Suprapubic skin (tissue), 4 donors: ENCODE measurements around the gene APOB. TPM values are rescaled to one million over a fixed set of nuclear protein-coding genes. Genes with fewer than 3 reads are reported as not detected.

ENCODE experiments used
- DNase-seq, 2 donors: peaks; one replicate each; pipeline ENCODE4 v3.0.0-alpha.2; 2019; ENCODE audit warnings: low spot score in 2 of 2
- H3K27ac ChIP-seq: fragments of 200-600 bp; sonication (generic); one replicate; pipeline ENCODE4 v1.5.1; 2019
- H3K27me3 ChIP-seq: fragments of 200-600 bp; sonication (generic); one replicate; pipeline ENCODE4 v1.5.1; 2019
- H3K36me3 ChIP-seq: fragments of 200-600 bp; sonication (generic); one replicate; pipeline ENCODE4 v1.5.1; 2019
- H3K4me1 ChIP-seq: fragments of 200-600 bp; sonication (generic); one replicate; pipeline ENCODE4 v1.5.1; 2019
- H3K4me3 ChIP-seq: fragments of 200-600 bp; sonication (generic); one replicate; pipeline ENCODE4 v1.5.1; 2019; ENCODE audit warnings: mild to moderate bottlenecking
- H3K9me3 ChIP-seq: fragments of 200-600 bp; sonication (generic); one replicate; pipeline ENCODE4 v1.5.1; 2019
- CTCF ChIP-seq, 2 donors: fragments of 200-600 bp in 1 of 2; fragments of 450-650 bp in 1 of 2; sonication (generic) in 1 of 2; IDR thresholded peaks; one replicate each; pipeline ENCODE4 v1.5.1; 2016 to 2019; ENCODE audit warnings: antibody characterized with exemption in 2 of 2, mild to moderate bottlenecking in 1 of 2, moderate library complexity in 1 of 2
- EP300 ChIP-seq: sonication (generic); formaldehyde crosslinking; IDR thresholded peaks from one replicate; pipeline ENCODE4 v1.6.1; 2017; ENCODE audit warnings: antibody characterized with exemption
- POLR2A ChIP-seq, 2 donors: fragments of 450-650 bp; IDR thresholded peaks; one replicate each; pipeline ENCODE4 v1.6.1; 2017; ENCODE audit warnings: antibody characterized with exemption in 2 of 2, mild to moderate bottlenecking in 2 of 2, moderate library complexity in 2 of 2
- POLR2AphosphoS5 ChIP-seq, 3 donors: sonication (generic); formaldehyde crosslinking; IDR thresholded peaks; one replicate each; pipeline ENCODE4 v1.6.1; 2017; ENCODE audit warnings: antibody characterized with exemption in 3 of 3
- WGBS: methylation state at CpG from one replicate; pipeline ENCODE4 v1.1.5; 2018; 5-methylcytosine and 5-hydroxymethylcytosine counted together
- total RNA-seq, 4 donors: library from RNA; depleted of rRNA; stranded (reverse); fragments of >200 nt; gene quantifications; one replicate each; pipeline ENCODE4 v1.1.0, GENCODE V29; 2016

Gene APOB, protein sequence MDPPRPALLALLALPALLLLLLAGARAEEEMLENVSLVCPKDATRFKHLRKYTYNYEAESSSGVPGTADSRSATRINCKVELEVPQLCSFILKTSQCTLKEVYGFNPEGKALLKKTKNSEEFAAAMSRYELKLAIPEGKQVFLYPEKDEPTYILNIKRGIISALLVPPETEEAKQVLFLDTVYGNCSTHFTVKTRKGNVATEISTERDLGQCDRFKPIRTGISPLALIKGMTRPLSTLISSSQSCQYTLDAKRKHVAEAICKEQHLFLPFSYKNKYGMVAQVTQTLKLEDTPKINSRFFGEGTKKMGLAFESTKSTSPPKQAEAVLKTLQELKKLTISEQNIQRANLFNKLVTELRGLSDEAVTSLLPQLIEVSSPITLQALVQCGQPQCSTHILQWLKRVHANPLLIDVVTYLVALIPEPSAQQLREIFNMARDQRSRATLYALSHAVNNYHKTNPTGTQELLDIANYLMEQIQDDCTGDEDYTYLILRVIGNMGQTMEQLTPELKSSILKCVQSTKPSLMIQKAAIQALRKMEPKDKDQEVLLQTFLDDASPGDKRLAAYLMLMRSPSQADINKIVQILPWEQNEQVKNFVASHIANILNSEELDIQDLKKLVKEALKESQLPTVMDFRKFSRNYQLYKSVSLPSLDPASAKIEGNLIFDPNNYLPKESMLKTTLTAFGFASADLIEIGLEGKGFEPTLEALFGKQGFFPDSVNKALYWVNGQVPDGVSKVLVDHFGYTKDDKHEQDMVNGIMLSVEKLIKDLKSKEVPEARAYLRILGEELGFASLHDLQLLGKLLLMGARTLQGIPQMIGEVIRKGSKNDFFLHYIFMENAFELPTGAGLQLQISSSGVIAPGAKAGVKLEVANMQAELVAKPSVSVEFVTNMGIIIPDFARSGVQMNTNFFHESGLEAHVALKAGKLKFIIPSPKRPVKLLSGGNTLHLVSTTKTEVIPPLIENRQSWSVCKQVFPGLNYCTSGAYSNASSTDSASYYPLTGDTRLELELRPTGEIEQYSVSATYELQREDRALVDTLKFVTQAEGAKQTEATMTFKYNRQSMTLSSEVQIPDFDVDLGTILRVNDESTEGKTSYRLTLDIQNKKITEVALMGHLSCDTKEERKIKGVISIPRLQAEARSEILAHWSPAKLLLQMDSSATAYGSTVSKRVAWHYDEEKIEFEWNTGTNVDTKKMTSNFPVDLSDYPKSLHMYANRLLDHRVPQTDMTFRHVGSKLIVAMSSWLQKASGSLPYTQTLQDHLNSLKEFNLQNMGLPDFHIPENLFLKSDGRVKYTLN (N-terminal part only)
- 1 to 10 TPM in 3 of 4 donors, under 1 TPM in 1; 0.55 to 5.6 (median 3.4) TPM for total RNA-seq

- Histone ChIP-seq H3K27ac (no peak within 1 kb of the TSS), H3K27me3 (peaks cover 36% of the 10 kb centered on the region), H3K9me3 (no peaks in the 10 kb centered on the region), H3K36me3 (no peaks in the 10 kb centered on the region), H3K4me1 (peaks cover 14% of the 10 kb centered on the region), H3K4me3 (peak within 1 kb of the TSS; percentile 4)
- WGBS: 59% methylated on average over 9 of the region's 51 CpGs
- TF ChIP-seq EP300: no peak
- no peak for TF ChIP-seq POLR2AphosphoS5 (IDR thresholded peaks at IDR 0.05)
- no peak for TF ChIP-seq CTCF (IDR thresholded peaks at IDR 0.05)
- TF ChIP-seq POLR2A (IDR thresholded peaks at IDR 0.05): no peak
- no peak for DNase-seq
These were observed at the start of gene APOB for GRCh38 chr2:21043744-21044532. APOB (minus strand) TSS chr2:21044073; CDS start chr2:21043945, 128 bp downstream.

GRCh38 chr2:21092308-21092869, 48.5 kb upstream of the APOB start:
- H3K27ac ChIP-seq: no peak overlapping the region
- no peak for TF ChIP-seq CTCF (IDR thresholded peaks at IDR 0.05)
- no peak for TF ChIP-seq POLR2AphosphoS5 (IDR thresholded peaks at IDR 0.05)
- TF ChIP-seq EP300: no peak
- TF ChIP-seq POLR2A (IDR thresholded peaks at IDR 0.05): no peak
- WGBS: 49% methylated on average over 3 of the region's 3 CpGs
- H3K27me3 ChIP-seq: peaks cover 3% of the 10 kb centered on the region
- H3K9me3 ChIP-seq: no peaks in the 10 kb centered on the region
- no peaks in the 10 kb centered on the region for H3K36me3 ChIP-seq
- H3K4me3 ChIP-seq: no peak overlapping the region
- DNase-seq: no peak
- H3K4me1 ChIP-seq: no peaks in the 10 kb centered on the region

DNA sequence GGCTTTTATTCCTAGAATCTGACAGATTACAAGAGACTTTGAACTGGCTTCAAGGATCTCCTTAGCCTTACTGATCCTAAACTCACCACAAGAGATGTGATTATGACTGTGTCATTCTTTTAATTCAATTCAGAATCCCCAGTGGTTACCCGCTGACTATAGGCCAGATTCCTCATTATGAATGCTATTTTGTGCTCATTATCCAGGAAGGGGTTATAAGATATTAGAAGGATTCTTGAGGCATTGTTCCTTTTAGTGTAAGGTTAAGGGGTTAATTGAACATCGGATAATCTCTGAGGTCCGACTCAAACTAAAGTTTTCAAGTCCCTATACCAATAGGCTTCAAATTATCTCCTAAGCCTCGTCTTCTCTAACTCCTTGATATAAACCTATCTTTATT, 40.5 kb upstream of the APOB start:
- H3K4me1 ChIP-seq: no peaks in the 10 kb centered on the region
- DNase-seq: no peak
- TF ChIP-seq POLR2AphosphoS5 (IDR thresholded peaks at IDR 0.05): no peak
- TF ChIP-seq EP300: no peak
- TF ChIP-seq POLR2A (IDR thresholded peaks at IDR 0.05): no peak
- TF ChIP-seq CTCF (IDR thresholded peaks at IDR 0.05): no peak
- WGBS: 83% methylated on average over 4 of the region's 4 CpGs
- no peaks in the 10 kb centered on the region for H3K36me3 ChIP-seq
- no peaks in the 10 kb centered on the region for H3K27me3 ChIP-seq
- H3K27ac ChIP-seq: no peak overlapping the region
- no peak overlapping the region for H3K4me3 ChIP-seq
- H3K9me3 ChIP-seq: no peaks in the 10 kb centered on the region

- 95% methylated on average over 1 of the region's 1 CpG for WGBS
- H3K27ac ChIP-seq: no peak overlapping the region
These were observed 39.6 kb upstream of the APOB start for GRCh38 chr2:21083482-21083881.

More at GRCh38 chr2:21083482-21083881, 39.6 kb upstream of the APOB start:
- Histone ChIP-seq H3K4me1 (no peaks in the 10 kb centered on the region), H3K36me3 (no peaks in the 10 kb centered on the region), H3K4me3 (no peak overlapping the region), H3K9me3 (no peaks in the 10 kb centered on the region), H3K27me3 (no peaks in the 10 kb centered on the region)
- TF ChIP-seq POLR2A (IDR thresholded peaks at IDR 0.05) (no peak), POLR2AphosphoS5 (IDR thresholded peaks at IDR 0.05) (no peak)
- no peak for DNase-seq
